HepG2 (cell line): ENCODE data around the gene EHD1. TPM values are rescaled to one million over a fixed set of nuclear protein-coding genes. Genes with fewer than 3 reads are reported as not detected.

Experiments used
- ATAC-seq: fragments of 200-7000 bp; cut with Tn5 transposase; 3 replicates; pipeline ENCODE4 v1.9.1; 2020; ENCODE audit warnings: mild to moderate bottlenecking, moderate library complexity
- BruUV-seq: library from RNA; stranded (reverse); fragments of 400-500 nt; replicated peaks from 2 replicates; lab custom pipeline; 2021; lab: Mats Ljungman, UMichigan
- CTCF ChIA-PET: fragments of 300-600 bp; formaldehyde crosslinking; extraction: SDS; loops from one replicate; lab custom pipeline; 2021; ENCODE audit warnings: low total read pairs, inconsistent platforms, low intra/inter-chr PET ratio; lab: Yijun Ruan, JAX
- POLR2A ChIA-PET: fragments of 350-600 bp; sonication (Branson Sonifier 250); formaldehyde crosslinking; loops from one replicate; lab custom pipeline; 2020; ENCODE audit warnings: antibody characterized with exemption, inconsistent platforms; lab: Yijun Ruan, JAX
- DNase-seq: peaks from one replicate; pipeline ENCODE4 v3.0.0-alpha.2; 2015; ENCODE audit warnings: low spot score
- FAIRE-seq: peaks from 3 replicates; lab custom pipeline; 2011; peaks lifted over from hg19 to GRCh38; lab: Jason Lieb, UNC
- H2AFZ ChIP-seq: one replicate; pipeline ENCODE4 v1.6.1; 2011; ENCODE audit warnings: low read length, inconsistent platforms
- H3K27ac ChIP-seq: fragments of 300-600 bp; 3 replicates; pipeline ENCODE4 v1.8.0; 2011; ENCODE audit warnings: mixed run types, mild to moderate bottlenecking, mixed read lengths, low read length, inconsistent platforms; ENCODE audit not compliant: insufficient read depth; ENCODE audit errors: extremely low read length
- H3K27me3 ChIP-seq, 2 experiments: fragments of 200-600 bp in 1 of 2; 2 replicates in 1 of 2; 3 replicates in 1 of 2; pipeline versions ENCODE4 v1.6.0 to v1.8.0; 2011; ENCODE audit warnings: low read length in 2 of 2, mild to moderate bottlenecking in 2 of 2, moderate library complexity in 2 of 2, inconsistent platforms in 1 of 2; ENCODE audit not compliant: insufficient read depth in 2 of 2, control insufficient read depth in 1 of 2
- H3K36me3 ChIP-seq, 2 experiments: fragments of 200-600 bp in 1 of 2; replicated peaks in 1 of 2; 2 replicates in 1 of 2; 3 replicates in 1 of 2; pipeline versions ENCODE4 v1.5.1 to v1.8.0; 2011; ENCODE audit warnings: low read length in 2 of 2, inconsistent platforms in 1 of 2; ENCODE audit not compliant: insufficient read depth in 2 of 2, control insufficient read depth in 1 of 2
- H3K4me1 ChIP-seq: 2 replicates; pipeline ENCODE4 v1.5.1; 2012; ENCODE audit warnings: low read length, inconsistent platforms; ENCODE audit not compliant: insufficient read depth
- H3K4me2 ChIP-seq: 2 replicates; pipeline ENCODE4 v1.6.0; 2011; ENCODE audit warnings: low read depth, low read length, inconsistent platforms
- H3K4me3 ChIP-seq, 3 experiments: fragments of 200-600 bp in 1 of 3; sonication (generic), shearing (Covaris generic) in 1 of 3; replicated peaks in 1 of 3; 2 replicates each; pipeline ENCODE4 v1.5.1; 2011 to 2016; ENCODE audit warnings: low read length in 3 of 3, inconsistent platforms in 2 of 3, low read depth in 2 of 3, mild to moderate bottlenecking in 2 of 3, control low read depth in 1 of 3, mixed read lengths in 1 of 3; ENCODE audit not compliant: insufficient read depth in 1 of 3
- H3K79me2 ChIP-seq: one replicate; pipeline ENCODE4 v1.6.1; 2011; ENCODE audit warnings: low read length, inconsistent platforms; ENCODE audit not compliant: insufficient read depth
- H3K9ac ChIP-seq: 2 replicates; pipeline ENCODE4 v1.6.0; 2011; ENCODE audit warnings: mild to moderate bottlenecking, low read depth, low read length, inconsistent platforms; ENCODE audit not compliant: insufficient read depth
- H3K9me3 ChIP-seq: 2 replicates; pipeline ENCODE4 v1.5.1; 2012; ENCODE audit warnings: mild to moderate bottlenecking, low read length
- H4K20me1 ChIP-seq: 2 replicates; pipeline ENCODE4 v1.6.0; 2011; ENCODE audit warnings: inconsistent platforms, mild to moderate bottlenecking, low read length, moderate library complexity; ENCODE audit not compliant: insufficient read depth
- FOSL1 ChIP-seq: sonication (generic); formaldehyde crosslinking; IDR thresholded peaks from 2 replicates; pipeline ENCODE4 v1.9.0; 2021; ENCODE audit warnings: missing genetic modification reagents, borderline replicate concordance
- HNRNPH1 ChIP-seq: fragments of 200-400 bp; formaldehyde crosslinking; optimal IDR thresholded peaks from 2 replicates; pipeline ENCODE3; 2017; ENCODE audit warnings: mild to moderate bottlenecking, low read depth, low read length
- KDM2A ChIP-seq: sonication (generic); formaldehyde crosslinking; IDR thresholded peaks from 2 replicates; pipeline ENCODE4 v1.4.0; 2020; ENCODE audit warnings: low read depth, missing genetic modification reagents, borderline replicate concordance
- NFYC ChIP-seq: IDR thresholded peaks from 2 replicates; pipeline ENCODE4 v1.6.1; 2016; ENCODE audit warnings: missing genetic modification reagents, missing compliant biosample characterization
- SP4 ChIP-seq: sonication (generic); formaldehyde crosslinking; IDR thresholded peaks from 2 replicates; pipeline ENCODE4 v1.8.1; 2023; ENCODE audit warnings: mild to moderate bottlenecking, missing genetic modification reagents
- XBP1 ChIP-seq: sonication (generic); formaldehyde crosslinking; IDR thresholded peaks from 2 replicates; pipeline ENCODE4 v1.5.0; 2020; ENCODE audit warnings: missing genetic modification reagents
- WGBS: methylation state at CpG from one replicate; pipeline ENCODE4 v1.1.6; 2017; ENCODE audit warnings: low lambda C conversion rate; 5-methylcytosine and 5-hydroxymethylcytosine counted together
- in situ Hi-C: cut with HindIII; loops from 2 replicates; pipeline ENCODE4 v1.10.0; 2017; ENCODE audit warnings: low pct_unique_long_range_greater_than_20kb; ENCODE audit not compliant: extremely low pct_ligation_motif_present
- intact Hi-C: fragments of 100-400 bp; cut with micrococcal nuclease; formaldehyde crosslinking; loops from one replicate; pipeline ENCODE4 v1.10.0; 2022; ENCODE audit not compliant: unreplicated experiment
- polyA plus RNA-seq, 8 experiments: library from polyadenylated mRNA; depleted of rRNA in 3 of 8; stranded (reverse) in 7 of 8; unstranded in 1 of 8; fragments of >200 nt; fragmentation: Illumina TruSeq in 4 of 8; extraction: Trizol in 4 of 8; gene quantifications; 2 replicates each; pipeline versions ENCODE4 v1.2.1 to v1.2.3, GENCODE V29; 2011 to 2016; ENCODE audit warnings: low read depth in 4 of 8, missing spikeins in 1 of 8, mixed read lengths in 1 of 8; ENCODE audit not compliant: insufficient read depth in 1 of 8
- total RNA-seq, 5 experiments: library from RNA; depleted of rRNA; stranded (reverse); fragments of >200 nt; fragmentation: Illumina TruSeq; extraction: Trizol; gene quantifications; 2 replicates each; pipeline ENCODE4 v1.2.3, GENCODE V29; 2016; ENCODE audit warnings: low read depth in 1 of 5
- TF ChIP-seq, protein P1 (sequence below): IDR thresholded peaks from 2 replicates; pipeline ENCODE4 v1.6.1; 2012; ENCODE audit warnings: low read depth, low read length, improper control_type of control experiment
- TF ChIP-seq, protein P2 (sequence below), 2 experiments: sonication (generic) in 1 of 2; formaldehyde crosslinking in 1 of 2; IDR thresholded peaks; 2 replicates each; pipeline versions ENCODE4 v1.6.1 to v1.9.0; 2014 to 2022; ENCODE audit warnings: antibody characterized with exemption in 1 of 2, borderline replicate concordance in 1 of 2, inconsistent platforms in 1 of 2, low read depth in 1 of 2, missing genetic modification reagents in 1 of 2
- TF ChIP-seq, protein P3 (sequence below): sonication (generic); formaldehyde crosslinking; IDR thresholded peaks from 2 replicates; pipeline ENCODE4 v1.5.1; 2020; ENCODE audit warnings: mild to moderate bottlenecking, missing genetic modification reagents, moderate library complexity

EHD1 gene
- total and polyA plus RNA-seq, 2 of the 13 experiments (the other 11 are each of a cell fraction or from before 2014, with no cell fraction given) = 23.6 to 26.6 TPM

GRCh38 chr11:64913171-64913727 lies 34.8 kb upstream of the EHD1 start:
- DNase-seq (no peak), ATAC-seq (no peak), FAIRE-seq (no peak)
- H3K36me3 ChIP-seq = peaks cover 36 to 45% of the 10 kb centered on the region in 2 experiments; a peak in 4 of 5 replicates
- no peak overlapping the region for H3K27ac ChIP-seq
- H4K20me1 ChIP-seq = peaks cover 5% of the 10 kb centered on the region; the same call in 1 of the 2 replicates
- no peak overlapping the region for H3K4me2 ChIP-seq
- ChIA-PET POLR2A (no interaction called here), CTCF (no interaction called here)
- no peaks in the 10 kb centered on the region for H3K9me3 ChIP-seq
- no peaks in the 10 kb centered on the region; a peak in 1 of 5 replicates for H3K27me3 ChIP-seq
- BruUV-seq = no TSS peak
- no peak overlapping the region for H3K9ac ChIP-seq
- peaks cover 15% of the 10 kb centered on the region for H3K79me2 ChIP-seq
- no peak overlapping the region for H3K4me3 ChIP-seq
- peaks cover 15% of the 10 kb centered on the region for H3K4me1 ChIP-seq
- in situ Hi-C loops (no loop called here), intact Hi-C loops (no loop called here)
- 93% methylated on average over 6 of the region's 18 CpGs for WGBS
- no peak overlapping the region for H2AFZ ChIP-seq
- TF ChIP-seq, protein P1, sequence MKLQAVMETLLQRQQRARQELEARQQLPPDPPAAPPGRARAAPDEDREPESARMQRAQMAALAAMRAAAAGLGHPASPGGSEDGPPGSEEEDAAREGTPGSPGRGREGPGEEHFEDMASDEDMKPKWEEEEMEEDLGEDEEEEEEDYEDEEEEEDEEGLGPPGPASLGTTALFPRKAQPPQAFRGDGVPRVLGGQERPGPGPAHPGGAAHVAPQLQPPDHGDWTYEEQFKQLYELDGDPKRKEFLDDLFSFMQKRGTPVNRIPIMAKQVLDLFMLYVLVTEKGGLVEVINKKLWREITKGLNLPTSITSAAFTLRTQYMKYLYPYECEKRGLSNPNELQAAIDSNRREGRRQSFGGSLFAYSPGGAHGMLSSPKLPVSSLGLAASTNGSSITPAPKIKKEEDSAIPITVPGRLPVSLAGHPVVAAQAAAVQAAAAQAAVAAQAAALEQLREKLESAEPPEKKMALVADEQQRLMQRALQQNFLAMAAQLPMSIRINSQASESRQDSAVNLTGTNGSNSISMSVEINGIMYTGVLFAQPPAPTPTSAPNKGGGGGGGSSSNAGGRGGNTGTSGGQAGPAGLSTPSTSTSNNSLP = no peak
- TF ChIP-seq FOSL1 (CRISPR knock-in tag) (no peak), KDM2A (CRISPR knock-in tag) (no peak), HNRNPH1 (no peak), XBP1 (CRISPR knock-in tag) (no peak), SP4 (CRISPR knock-in tag) (no peak), NFYC (CRISPR knock-in tag) (no peak)
- TF ChIP-seq, protein P2, sequence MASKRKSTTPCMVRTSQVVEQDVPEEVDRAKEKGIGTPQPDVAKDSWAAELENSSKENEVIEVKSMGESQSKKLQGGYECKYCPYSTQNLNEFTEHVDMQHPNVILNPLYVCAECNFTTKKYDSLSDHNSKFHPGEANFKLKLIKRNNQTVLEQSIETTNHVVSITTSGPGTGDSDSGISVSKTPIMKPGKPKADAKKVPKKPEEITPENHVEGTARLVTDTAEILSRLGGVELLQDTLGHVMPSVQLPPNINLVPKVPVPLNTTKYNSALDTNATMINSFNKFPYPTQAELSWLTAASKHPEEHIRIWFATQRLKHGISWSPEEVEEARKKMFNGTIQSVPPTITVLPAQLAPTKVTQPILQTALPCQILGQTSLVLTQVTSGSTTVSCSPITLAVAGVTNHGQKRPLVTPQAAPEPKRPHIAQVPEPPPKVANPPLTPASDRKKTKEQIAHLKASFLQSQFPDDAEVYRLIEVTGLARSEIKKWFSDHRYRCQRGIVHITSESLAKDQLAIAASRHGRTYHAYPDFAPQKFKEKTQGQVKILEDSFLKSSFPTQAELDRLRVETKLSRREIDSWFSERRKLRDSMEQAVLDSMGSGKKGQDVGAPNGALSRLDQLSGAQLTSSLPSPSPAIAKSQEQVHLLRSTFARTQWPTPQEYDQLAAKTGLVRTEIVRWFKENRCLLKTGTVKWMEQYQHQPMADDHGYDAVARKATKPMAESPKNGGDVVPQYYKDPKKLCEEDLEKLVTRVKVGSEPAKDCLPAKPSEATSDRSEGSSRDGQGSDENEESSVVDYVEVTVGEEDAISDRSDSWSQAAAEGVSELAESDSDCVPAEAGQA (IDR thresholded peaks at IDR 0.05; ENCODE audit: low read depth) = no peak
- TF ChIP-seq, protein P2 (CRISPR knock-in tag; IDR thresholded peaks at IDR 0.05; ENCODE audit: borderline replicate concordance) = no peak
- TF ChIP-seq, protein P3, sequence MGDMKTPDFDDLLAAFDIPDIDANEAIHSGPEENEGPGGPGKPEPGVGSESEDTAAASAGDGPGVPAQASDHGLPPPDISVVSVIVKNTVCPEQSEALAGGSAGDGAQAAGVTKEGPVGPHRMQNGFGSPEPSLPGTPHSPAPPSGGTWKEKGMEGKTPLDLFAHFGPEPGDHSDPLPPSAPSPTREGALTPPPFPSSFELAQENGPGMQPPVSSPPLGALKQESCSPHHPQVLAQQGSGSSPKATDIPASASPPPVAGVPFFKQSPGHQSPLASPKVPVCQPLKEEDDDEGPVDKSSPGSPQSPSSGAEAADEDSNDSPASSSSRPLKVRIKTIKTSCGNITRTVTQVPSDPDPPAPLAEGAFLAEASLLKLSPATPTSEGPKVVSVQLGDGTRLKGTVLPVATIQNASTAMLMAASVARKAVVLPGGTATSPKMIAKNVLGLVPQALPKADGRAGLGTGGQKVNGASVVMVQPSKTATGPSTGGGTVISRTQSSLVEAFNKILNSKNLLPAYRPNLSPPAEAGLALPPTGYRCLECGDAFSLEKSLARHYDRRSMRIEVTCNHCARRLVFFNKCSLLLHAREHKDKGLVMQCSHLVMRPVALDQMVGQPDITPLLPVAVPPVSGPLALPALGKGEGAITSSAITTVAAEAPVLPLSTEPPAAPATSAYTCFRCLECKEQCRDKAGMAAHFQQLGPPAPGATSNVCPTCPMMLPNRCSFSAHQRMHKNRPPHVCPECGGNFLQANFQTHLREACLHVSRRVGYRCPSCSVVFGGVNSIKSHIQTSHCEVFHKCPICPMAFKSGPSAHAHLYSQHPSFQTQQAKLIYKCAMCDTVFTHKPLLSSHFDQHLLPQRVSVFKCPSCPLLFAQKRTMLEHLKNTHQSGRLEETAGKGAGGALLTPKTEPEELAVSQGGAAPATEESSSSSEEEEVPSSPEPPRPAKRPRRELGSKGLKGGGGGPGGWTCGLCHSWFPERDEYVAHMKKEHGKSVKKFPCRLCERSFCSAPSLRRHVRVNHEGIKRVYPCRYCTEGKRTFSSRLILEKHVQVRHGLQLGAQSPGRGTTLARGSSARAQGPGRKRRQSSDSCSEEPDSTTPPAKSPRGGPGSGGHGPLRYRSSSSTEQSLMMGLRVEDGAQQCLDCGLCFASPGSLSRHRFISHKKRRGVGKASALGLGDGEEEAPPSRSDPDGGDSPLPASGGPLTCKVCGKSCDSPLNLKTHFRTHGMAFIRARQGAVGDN (CRISPR knock-in tag) = no peak
